HL-60 (cell line): ENCODE results near the gene PPP1R10.

ENCODE experiments used
- DNase-seq, 2 experiments: peaks; one replicate each; pipeline ENCODE4 v3.0.0-alpha.2; 2010 to 2020; ENCODE audit warnings: low read depth in 1 of 2, low spot score in 1 of 2
- H3K27ac ChIP-seq: fragments of 250-450 bp; sonication (Bioruptor Pico); replicated peaks from 2 replicates; pipeline ENCODE4 v1.5.1; 2020; ENCODE audit warnings: mild to moderate bottlenecking, moderate library complexity
- H3K27me3 ChIP-seq: fragments of 250-450 bp; sonication (Bioruptor Pico); 2 replicates; pipeline ENCODE4 v1.5.1; 2021; ENCODE audit warnings: mild to moderate bottlenecking, moderate library complexity; ENCODE audit not compliant: insufficient read depth, poor library complexity, severe bottlenecking
- H3K4me3 ChIP-seq: replicated peaks from 2 replicates; pipeline ENCODE4 v1.5.1; 2011; ENCODE audit warnings: mild to moderate bottlenecking, control low read depth, low read length; ENCODE audit not compliant: insufficient read depth
- CTCF ChIP-seq: IDR thresholded peaks from one replicate; pipeline ENCODE4 v1.5.1; 2011; ENCODE audit warnings: low read length, control low read depth, inconsistent platforms; ENCODE audit not compliant: insufficient read depth
- GABPA ChIP-seq: IDR thresholded peaks from 2 replicates; pipeline ENCODE4 v1.6.1; 2012; ENCODE audit warnings: low read depth
- POLR2AphosphoS5 ChIP-seq: IDR thresholded peaks from 2 replicates; pipeline ENCODE4 v1.6.1; 2012; ENCODE audit warnings: low read depth
- SPI1 ChIP-seq: IDR thresholded peaks from 2 replicates; pipeline ENCODE4 v1.6.1; 2012; ENCODE audit warnings: low read depth, mild to moderate bottlenecking, borderline replicate concordance
- TF ChIP-seq, protein P1 (sequence below): IDR thresholded peaks from 2 replicates; pipeline ENCODE4 v1.6.1; 2012; ENCODE audit warnings: low read depth; ENCODE audit not compliant: insufficient replicate concordance

The PPP1R10 gene

GRCh38 chr6:30556066-30556905, 60.8 kb downstream of the PPP1R10 start, which contains the start of gene GNL1:
TSS of gene GNL1 (minus strand) at chr6:30556489. CDS start at chr6:30556203, 286 bp downstream.
- H3K4me3 ChIP-seq = peak within 1 kb of the TSS; percentile 90
- DNase-seq = peak; percentile 93 to 94
- TF ChIP-seq POLR2AphosphoS5 = peak; percentile 40
- TF ChIP-seq GABPA = no peak
- no peak for TF ChIP-seq CTCF
- TF ChIP-seq, protein P1, sequence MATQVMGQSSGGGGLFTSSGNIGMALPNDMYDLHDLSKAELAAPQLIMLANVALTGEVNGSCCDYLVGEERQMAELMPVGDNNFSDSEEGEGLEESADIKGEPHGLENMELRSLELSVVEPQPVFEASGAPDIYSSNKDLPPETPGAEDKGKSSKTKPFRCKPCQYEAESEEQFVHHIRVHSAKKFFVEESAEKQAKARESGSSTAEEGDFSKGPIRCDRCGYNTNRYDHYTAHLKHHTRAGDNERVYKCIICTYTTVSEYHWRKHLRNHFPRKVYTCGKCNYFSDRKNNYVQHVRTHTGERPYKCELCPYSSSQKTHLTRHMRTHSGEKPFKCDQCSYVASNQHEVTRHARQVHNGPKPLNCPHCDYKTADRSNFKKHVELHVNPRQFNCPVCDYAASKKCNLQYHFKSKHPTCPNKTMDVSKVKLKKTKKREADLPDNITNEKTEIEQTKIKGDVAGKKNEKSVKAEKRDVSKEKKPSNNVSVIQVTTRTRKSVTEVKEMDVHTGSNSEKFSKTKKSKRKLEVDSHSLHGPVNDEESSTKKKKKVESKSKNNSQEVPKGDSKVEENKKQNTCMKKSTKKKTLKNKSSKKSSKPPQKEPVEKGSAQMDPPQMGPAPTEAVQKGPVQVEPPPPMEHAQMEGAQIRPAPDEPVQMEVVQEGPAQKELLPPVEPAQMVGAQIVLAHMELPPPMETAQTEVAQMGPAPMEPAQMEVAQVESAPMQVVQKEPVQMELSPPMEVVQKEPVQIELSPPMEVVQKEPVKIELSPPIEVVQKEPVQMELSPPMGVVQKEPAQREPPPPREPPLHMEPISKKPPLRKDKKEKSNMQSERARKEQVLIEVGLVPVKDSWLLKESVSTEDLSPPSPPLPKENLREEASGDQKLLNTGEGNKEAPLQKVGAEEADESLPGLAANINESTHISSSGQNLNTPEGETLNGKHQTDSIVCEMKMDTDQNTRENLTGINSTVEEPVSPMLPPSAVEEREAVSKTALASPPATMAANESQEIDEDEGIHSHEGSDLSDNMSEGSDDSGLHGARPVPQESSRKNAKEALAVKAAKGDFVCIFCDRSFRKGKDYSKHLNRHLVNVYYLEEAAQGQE = no peak
- TF ChIP-seq SPI1 = 0 out of 2 replicates have a peak, but pooled peaks have one; percentile 0
- H3K27me3 ChIP-seq = no peaks in the 10 kb centered on the region
- H3K27ac ChIP-seq = peak within 1 kb of the TSS; percentile 95

GRCh38 chr6:30555816-30556065, 61.3 kb downstream of the PPP1R10 start:
- no peaks in the 10 kb centered on the region for H3K27me3 ChIP-seq
- H3K4me3 ChIP-seq = peak overlapping the region; percentile 90
- DNase-seq = no peak
- TF ChIP-seq CTCF = no peak
- TF ChIP-seq POLR2AphosphoS5 = no peak
- TF ChIP-seq, protein P1 = no peak
- H3K27ac ChIP-seq = peak overlapping the region; percentile 95

GRCh38 chr6:30554962-30555815, 61.9 kb downstream of the PPP1R10 start:
- peak overlapping the region; percentile 90 for H3K4me3 ChIP-seq
- no peak for DNase-seq
- H3K27ac ChIP-seq = no peak overlapping the region; the same call in 1 of the 2 replicates
- no peaks in the 10 kb centered on the region for H3K27me3 ChIP-seq
- TF ChIP-seq, protein P1 = no peak
- TF ChIP-seq GABPA (no peak), CTCF (no peak), POLR2AphosphoS5 (no peak)
